Activated T-helper 17 cell treated with anti-CD3 and anti-CD28 coated beads, Interleukin-2, amount 50 U/mL, for 72 hours (primary cell): Measurements from ENCODE around the gene KCNS1. TPM values are rescaled to one million over a fixed set of nuclear protein-coding genes. Genes with fewer than 3 reads are reported as not detected.
A peak's percentile ranks its signal among the peaks of the same experiment; 100 is the strongest.
"Not testable (repeated sequence)": the region's sequence is repeated elsewhere in the genome, so short reads cannot be mapped to it uniquely, and the experiment has no call there.

Experiments used
- ATAC-seq: fragments of 150-1000 bp; cut with Tn5 transposase; replicated peaks from 2 replicates; pipeline ENCODE4 v1.10.0; 2021; ENCODE audit warnings: mild to moderate bottlenecking, moderate library complexity
- H3K27ac Mint-ChIP-seq: one replicate; pipeline ENCODE4 v1.8.0; 2022; ENCODE audit warnings: mixed read lengths
- H3K27me3 Mint-ChIP-seq: one replicate; pipeline ENCODE4 v1.8.0; 2022; ENCODE audit warnings: mixed read lengths
- H3K36me3 Mint-ChIP-seq: one replicate; pipeline ENCODE4 v1.8.0; 2022; ENCODE audit warnings: low read depth, mild to moderate bottlenecking, mixed read lengths
- H3K4me1 Mint-ChIP-seq: one replicate; pipeline ENCODE4 v1.8.0; 2022; ENCODE audit warnings: mixed read lengths
- H3K4me3 Mint-ChIP-seq: one replicate; pipeline ENCODE4 v1.8.0; 2022; ENCODE audit warnings: mild to moderate bottlenecking, mixed read lengths
- H3K9me3 Mint-ChIP-seq: one replicate; pipeline ENCODE4 v1.8.0; 2022; ENCODE audit warnings: mixed read lengths
- total RNA-seq, 2 donors: library from RNA; stranded (reverse); gene quantifications; one replicate each; pipeline ENCODE4 v1.2.3, GENCODE V29; 2022

KCNS1 gene, protein sequence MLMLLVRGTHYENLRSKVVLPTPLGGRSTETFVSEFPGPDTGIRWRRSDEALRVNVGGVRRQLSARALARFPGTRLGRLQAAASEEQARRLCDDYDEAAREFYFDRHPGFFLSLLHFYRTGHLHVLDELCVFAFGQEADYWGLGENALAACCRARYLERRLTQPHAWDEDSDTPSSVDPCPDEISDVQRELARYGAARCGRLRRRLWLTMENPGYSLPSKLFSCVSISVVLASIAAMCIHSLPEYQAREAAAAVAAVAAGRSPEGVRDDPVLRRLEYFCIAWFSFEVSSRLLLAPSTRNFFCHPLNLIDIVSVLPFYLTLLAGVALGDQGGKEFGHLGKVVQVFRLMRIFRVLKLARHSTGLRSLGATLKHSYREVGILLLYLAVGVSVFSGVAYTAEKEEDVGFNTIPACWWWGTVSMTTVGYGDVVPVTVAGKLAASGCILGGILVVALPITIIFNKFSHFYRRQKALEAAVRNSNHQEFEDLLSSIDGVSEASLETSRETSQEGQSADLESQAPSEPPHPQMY
- under 1 TPM; 0.15 to 0.24 TPM for total RNA-seq

DNA sequence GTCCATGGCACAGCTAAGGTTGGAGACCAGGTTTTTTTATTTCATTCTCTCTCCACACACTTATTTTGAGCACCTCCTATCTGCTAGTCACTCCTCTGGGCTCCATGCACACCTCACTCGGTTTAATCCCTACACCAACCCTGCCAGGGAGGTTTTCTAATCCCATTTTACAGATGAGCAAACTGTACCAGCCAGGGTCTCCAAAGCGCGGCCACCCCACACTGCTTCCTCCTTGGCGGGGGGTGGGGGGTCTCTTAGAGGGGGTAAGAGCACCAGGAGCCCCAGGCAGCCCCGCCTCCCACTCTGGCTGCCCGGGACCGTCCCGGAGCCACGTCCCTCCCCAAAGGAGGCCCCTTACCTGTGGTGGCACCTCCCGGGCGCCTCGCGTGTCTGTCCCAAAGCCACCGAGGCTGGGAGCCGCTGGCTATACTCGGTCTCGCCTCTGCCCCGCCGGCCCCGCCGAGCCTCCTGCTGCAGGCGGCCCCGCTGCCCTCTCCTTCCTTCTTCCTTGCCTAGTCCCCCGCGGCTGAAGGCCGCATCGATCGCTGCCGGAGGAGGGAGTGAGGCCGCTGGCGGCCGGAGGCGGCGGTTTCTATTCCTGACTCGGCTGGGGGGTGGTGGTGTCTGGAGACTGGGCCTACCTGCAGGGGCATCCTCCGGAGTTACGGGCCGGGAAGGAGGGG, at the start of gene KCNS1:
Gene KCNS1 (minus strand): TSS at position 565 of the 683 bp plus-strand sequence. CDS start 1,891 bp downstream, outside the sequence.
- H3K4me1 Mint-ChIP-seq: peaks cover 5% of the 10 kb centered on the region
- no peaks in the 10 kb centered on the region for H3K9me3 Mint-ChIP-seq
- peaks cover 5% of the 10 kb centered on the region for H3K36me3 Mint-ChIP-seq
- ATAC-seq: peak; percentile 16
- peaks cover 39% of the 10 kb centered on the region for H3K27me3 Mint-ChIP-seq
- H3K27ac Mint-ChIP-seq: no peak within 1 kb of the TSS
- no peak within 1 kb of the TSS for H3K4me3 Mint-ChIP-seq

DNA sequence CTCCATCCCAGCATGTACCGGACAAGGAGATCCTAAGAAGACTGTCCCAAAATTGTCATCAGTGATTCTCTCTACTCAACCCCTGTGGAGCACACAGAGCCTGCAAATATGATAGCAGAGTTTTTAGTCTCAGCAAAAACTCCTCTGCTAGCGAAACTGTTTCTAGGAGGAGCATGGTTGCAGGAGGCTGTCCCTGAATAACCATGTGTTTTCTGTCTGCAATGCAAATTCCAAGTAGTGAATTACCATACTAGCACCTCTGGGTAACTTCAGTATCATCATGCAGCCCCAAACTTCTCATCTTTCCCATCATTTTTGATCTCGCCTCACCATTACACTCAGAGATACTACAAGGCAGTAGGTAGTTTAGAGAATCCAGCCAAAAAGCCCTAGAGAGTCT, 48.1 kb upstream of the KCNS1 start:
- peaks cover 27% of the 10 kb centered on the region for H3K27me3 Mint-ChIP-seq

DNA sequence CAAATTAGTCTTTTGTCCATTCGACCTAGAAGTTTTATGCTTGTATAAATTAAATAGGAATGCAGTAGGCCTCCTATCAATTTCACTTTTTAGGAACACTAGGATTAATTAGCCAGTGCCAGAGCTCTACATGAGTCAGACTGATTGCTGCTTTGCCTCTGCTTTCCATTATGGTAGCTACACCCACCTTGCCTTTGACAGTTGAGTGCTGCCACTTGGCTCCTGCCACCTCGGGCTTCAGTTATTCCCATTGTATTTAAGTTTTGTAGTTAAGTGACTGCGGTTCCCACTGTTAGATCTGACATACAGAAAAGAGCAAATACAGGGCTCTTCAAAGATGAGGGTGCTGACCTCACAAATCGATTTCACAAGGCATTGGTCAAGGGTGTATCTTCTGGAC, 39.9 kb upstream of the KCNS1 start:
- Mint-ChIP-seq H3K27me3 (peaks cover 8% of the 10 kb centered on the region), H3K4me3 (no peak overlapping the region), H3K36me3 (no peaks in the 10 kb centered on the region), H3K4me1 (no peaks in the 10 kb centered on the region), H3K27ac (no peak overlapping the region), H3K9me3 (no peaks in the 10 kb centered on the region)
- ATAC-seq: no peak

More for the DNA sequence above, 48.1 kb upstream of the KCNS1 start:
- Mint-ChIP-seq H3K9me3 (no peaks in the 10 kb centered on the region), H3K4me3 (no peak overlapping the region), H3K27ac (no peak overlapping the region), H3K36me3 (no peaks in the 10 kb centered on the region), H3K4me1 (no peaks in the 10 kb centered on the region)
- no peak for ATAC-seq

DNA sequence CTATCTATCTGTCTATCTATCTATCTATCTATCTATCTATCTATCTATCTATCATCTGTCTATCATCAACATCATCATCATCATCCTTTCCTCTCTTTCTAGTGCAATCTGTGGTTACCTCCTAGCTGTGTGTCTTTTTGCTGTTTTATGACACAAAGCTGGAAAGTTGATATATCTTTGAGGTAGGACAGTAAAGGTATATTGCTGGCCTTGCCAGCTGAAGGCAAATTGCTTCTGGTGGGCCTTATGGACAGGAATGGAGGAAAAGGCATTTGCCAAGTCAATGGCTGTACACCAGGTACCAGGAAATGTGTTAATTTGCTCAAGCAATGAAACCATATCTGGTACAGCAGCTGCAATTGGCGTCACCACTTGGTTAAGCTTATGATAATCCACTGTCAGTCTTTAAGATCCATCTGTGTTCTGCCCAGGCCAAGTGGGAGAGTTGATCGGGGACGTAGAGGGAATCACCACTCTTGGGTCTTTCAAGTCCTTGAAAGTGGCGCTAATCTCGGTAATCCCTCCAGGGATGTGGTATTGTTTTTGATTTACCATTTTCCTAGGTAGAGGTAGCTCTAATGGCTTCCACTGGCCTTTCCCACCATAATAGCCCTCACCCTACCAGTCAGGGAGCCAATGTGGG, 38.9 kb upstream of the KCNS1 start:
- H3K27me3 Mint-ChIP-seq, H3K9me3 Mint-ChIP-seq, H3K27ac Mint-ChIP-seq, H3K36me3 Mint-ChIP-seq, H3K4me1 Mint-ChIP-seq, ATAC-seq, H3K4me3 Mint-ChIP-seq: not testable (repeated sequence)

DNA sequence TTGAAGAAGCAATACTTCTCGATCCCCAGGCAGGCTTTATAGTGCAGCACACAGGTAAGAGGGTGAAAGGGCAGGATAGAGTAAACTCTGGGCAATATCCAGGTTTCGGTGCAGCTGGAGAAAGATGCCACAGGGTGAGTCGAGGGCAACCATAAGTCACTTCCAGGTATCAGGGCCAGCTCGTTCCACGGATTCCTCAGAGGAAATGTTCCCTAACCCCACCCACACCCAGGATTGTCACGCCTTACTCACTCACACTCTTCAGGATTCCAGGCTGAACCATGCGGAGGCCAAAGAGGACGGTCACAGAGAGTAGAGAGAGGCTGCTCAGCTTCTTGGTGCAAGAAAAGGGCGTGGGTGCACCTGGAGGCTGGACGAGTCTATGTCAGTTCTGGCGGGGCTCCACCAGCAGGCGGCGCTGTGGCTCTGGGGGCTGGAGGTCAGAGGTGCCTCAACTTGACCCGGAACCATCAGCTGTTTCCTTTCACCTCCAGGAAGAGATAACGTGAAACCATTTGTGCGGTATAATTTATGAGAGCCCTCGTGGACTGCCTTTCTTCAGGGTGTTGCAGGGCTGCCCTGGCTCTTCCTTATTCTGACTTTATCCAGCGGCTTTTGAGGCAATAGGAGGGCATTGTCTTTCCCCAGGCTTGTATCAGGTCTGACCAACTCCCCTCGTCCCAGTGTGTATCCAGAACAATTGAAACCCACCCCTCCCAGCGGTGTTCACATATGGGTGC, 37.8 kb upstream of the KCNS1 start:
- ATAC-seq: peak; percentile 85
- Mint-ChIP-seq H3K27me3 (peaks cover 7% of the 10 kb centered on the region), H3K27ac (no peak overlapping the region), H3K36me3 (no peaks in the 10 kb centered on the region), H3K9me3 (no peaks in the 10 kb centered on the region), H3K4me1 (no peaks in the 10 kb centered on the region), H3K4me3 (no peak overlapping the region)

DNA sequence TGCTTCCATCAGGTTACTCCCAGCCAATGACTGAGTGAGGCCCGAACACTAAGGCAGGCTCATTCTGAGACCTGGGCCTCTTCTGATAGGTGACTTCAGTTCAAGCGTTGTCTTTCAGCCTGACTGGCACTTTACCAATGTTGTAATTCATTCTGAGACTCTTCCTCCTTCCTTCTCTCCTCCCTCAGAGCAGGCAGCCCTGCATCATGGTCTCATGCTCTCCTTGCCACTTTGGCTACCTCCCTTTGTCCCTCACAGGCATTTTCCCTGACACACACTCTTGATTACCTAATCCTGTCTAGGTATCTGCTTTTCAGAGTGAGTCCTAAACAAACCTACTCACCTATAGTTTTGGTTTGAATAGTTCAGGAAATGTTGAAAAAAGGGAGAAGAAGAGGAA, 36.0 kb upstream of the KCNS1 start:
- Mint-ChIP-seq H3K4me3 (no peak overlapping the region), H3K4me1 (no peaks in the 10 kb centered on the region), H3K27me3 (peaks cover 16% of the 10 kb centered on the region), H3K36me3 (no peaks in the 10 kb centered on the region), H3K9me3 (no peaks in the 10 kb centered on the region), H3K27ac (no peak overlapping the region)
- ATAC-seq: no peak

DNA sequence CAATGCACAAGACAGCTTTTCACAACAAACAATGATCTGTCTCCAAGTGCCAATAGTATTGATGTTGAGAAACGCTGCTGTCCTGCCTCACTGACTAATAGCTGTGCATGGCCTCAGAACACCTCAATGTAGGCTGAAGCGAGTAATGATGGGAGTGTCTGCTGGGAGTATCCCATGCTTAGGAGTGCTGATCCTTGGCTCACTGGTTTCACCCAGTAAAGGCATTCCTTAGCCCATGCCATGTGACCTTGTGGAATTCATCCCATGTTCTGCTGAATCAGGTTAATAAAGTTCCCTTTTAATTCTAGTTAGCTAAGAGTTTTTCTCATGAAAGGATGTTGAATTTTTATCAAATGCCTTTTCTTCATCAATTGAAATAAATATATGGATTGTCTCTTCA, 27.2 kb upstream of the KCNS1 start:
- ATAC-seq: no peak
- Mint-ChIP-seq H3K27ac (no peak overlapping the region), H3K4me1 (no peaks in the 10 kb centered on the region), H3K36me3 (no peaks in the 10 kb centered on the region), H3K9me3 (no peaks in the 10 kb centered on the region), H3K27me3 (peaks cover 30% of the 10 kb centered on the region), H3K4me3 (no peak overlapping the region)

DNA sequence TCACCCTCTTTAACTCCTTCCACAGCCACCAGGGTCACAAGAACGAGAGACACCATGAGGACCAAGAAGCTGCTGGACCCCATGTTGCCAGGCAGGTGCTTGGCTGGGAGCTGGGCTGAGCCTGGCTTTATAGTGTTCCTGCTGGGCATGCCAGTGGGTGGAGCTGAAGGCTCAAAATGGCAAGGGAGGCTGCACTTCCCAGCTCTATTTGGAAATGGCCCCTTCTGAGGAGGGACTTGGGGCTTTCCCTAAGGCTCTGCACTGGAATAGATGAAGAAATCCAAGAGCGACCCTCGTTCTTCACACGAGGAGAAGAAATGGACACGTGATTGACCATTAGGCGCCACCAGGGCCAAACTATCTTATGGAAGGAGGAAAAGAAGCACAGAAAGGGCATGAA, 23.4 kb upstream of the KCNS1 start, which contains the start of gene WFDC12:
Gene WFDC12 (minus strand): TSS at position 101 of the 400 bp plus-strand sequence. CDS start 18 bp downstream, at position 83.
- H3K27me3 Mint-ChIP-seq: peaks cover 23% of the 10 kb centered on the region
- no peak for ATAC-seq

DNA sequence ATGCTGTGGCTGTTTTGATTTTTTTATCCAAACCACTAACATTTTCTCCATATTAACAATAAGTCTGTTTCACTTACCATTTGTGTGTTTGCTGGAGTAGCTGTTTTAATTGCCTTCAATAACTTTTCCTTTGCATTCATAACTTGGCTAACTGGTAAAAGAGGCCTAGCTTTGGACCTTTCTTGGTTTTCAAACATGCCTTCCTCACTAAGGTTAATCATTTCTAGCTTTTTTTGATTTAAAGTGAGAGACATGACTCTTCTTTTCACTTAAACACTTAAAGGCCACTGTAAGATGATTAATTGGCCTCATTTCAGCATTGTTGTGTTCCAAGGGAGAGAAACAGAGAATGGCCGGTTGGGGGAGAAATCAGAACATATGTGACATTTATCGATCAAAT, 20.5 kb upstream of the KCNS1 start:
- Mint-ChIP-seq H3K36me3 (no peaks in the 10 kb centered on the region), H3K27me3 (peaks cover 20% of the 10 kb centered on the region), H3K4me1 (peaks cover 1% of the 10 kb centered on the region), H3K27ac (no peak overlapping the region), H3K9me3 (no peaks in the 10 kb centered on the region), H3K4me3 (no peak overlapping the region)
- peak; percentile 51 for ATAC-seq

More for the DNA sequence above, 23.4 kb upstream of the KCNS1 start, which contains the start of gene WFDC12:
- Mint-ChIP-seq H3K36me3 (no peaks in the 10 kb centered on the region), H3K9me3 (no peaks in the 10 kb centered on the region), H3K4me3 (no peak within 1 kb of the TSS), H3K27ac (no peak within 1 kb of the TSS), H3K4me1 (no peaks in the 10 kb centered on the region)

DNA sequence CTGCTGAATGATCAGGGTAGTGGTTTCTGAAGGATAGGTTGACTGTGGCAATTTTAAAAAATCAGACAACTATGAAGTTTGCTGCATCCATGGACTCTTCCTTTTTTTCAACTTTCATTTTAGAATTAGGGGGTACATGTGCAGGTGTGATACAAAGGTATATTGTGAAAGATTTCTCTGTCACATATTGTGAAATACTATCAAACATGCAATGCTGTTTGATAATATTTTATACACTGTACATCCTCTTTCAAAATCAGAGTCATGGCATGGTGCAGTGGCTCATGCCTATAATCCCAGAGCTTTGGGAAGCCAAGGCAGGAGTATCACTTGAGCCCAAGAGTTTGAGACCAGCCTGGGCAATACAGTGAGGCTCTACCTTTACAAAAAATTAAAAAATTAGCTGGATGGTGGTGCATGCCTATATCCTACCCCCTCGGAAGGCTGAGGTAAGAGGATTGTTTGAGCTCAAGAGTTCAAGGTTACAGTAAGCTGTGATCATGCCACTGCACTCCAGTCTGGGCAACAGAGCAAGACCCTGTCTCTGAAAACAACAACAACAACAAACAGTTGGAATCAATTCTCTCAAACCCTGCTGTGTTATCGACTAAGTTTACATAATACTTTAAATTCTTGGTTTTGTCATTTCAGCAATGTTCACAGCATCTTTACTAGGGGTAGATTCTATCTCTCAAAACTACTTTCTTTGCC, 18.8 kb upstream of the KCNS1 start:
- Mint-ChIP-seq H3K27ac (no peak overlapping the region), H3K4me3 (no peak overlapping the region), H3K4me1 (peaks cover 9% of the 10 kb centered on the region), H3K36me3 (no peaks in the 10 kb centered on the region), H3K9me3 (no peaks in the 10 kb centered on the region), H3K27me3 (peaks cover 17% of the 10 kb centered on the region)
- ATAC-seq: no peak

DNA sequence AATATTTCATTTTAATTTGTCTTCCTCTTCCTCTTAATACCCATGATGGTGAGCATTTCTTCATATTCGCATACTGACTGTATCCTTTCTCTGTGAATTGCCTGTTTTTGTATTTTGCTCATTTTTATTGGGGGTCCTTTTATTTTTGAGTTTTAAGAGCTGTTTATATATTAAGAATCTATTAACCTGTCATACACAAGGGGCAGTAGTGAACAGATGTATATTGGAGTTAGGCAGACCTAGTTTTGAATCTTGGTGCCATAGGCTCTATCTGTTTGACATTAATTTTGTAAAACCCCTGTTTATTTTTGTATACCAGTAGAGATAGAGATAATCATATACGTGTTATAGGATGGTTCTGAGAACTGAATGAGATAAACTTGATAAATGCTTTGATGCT, 17.1 kb upstream of the KCNS1 start:
- Mint-ChIP-seq H3K4me3 (no peak overlapping the region), H3K9me3 (no peaks in the 10 kb centered on the region), H3K27me3 (peaks cover 14% of the 10 kb centered on the region), H3K4me1 (peaks cover 9% of the 10 kb centered on the region), H3K27ac (no peak overlapping the region), H3K36me3 (no peaks in the 10 kb centered on the region)
- no peak for ATAC-seq

DNA sequence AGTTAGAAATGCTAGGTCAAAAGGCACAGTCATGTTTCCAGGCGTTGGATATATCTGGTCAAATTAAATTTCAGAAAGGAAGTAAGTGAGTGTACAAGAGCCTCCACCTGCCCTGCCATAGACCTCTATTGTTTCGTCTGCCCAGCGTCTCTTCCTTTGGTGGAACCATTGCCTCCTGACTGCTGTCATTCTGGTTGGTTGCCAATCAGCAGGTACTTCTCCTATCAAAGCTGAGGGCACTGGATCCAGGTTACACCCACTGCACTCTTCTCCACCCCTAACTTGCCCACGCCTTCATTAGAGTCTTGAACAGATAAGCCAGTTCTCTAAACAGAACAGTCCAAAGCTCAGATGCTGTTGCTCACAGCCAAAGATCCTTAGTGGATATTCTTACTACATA, 16.7 kb upstream of the KCNS1 start:
- Mint-ChIP-seq H3K4me1 (peaks cover 9% of the 10 kb centered on the region), H3K36me3 (no peaks in the 10 kb centered on the region), H3K27ac (no peak overlapping the region), H3K4me3 (no peak overlapping the region), H3K9me3 (no peaks in the 10 kb centered on the region), H3K27me3 (peaks cover 12% of the 10 kb centered on the region)
- ATAC-seq: no peak

DNA sequence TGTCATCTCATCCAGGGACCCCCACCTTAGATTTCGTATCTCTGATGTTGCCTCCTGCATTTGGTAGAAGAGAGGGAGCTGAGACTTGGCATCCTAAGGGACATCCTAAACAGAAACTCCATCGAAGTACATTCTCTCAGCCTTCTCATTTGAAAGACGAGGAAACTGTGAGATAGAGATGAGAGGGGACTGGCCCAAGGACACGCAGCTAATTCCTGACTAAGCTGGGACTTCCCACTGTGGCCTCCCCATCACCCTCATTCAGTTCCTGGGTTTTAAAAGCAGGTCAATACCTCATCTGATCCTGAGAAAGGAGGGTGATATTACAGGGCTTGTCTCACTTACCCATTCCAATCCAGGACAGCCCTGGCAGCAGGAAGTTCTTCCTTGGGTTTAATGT, 14.9 kb upstream of the KCNS1 start:
- Mint-ChIP-seq H3K27ac (peak overlapping the region; percentile 48), H3K4me1 (peaks cover 9% of the 10 kb centered on the region), H3K4me3 (peak overlapping the region; percentile 49), H3K27me3 (peaks cover 7% of the 10 kb centered on the region), H3K36me3 (no peaks in the 10 kb centered on the region), H3K9me3 (no peaks in the 10 kb centered on the region)
- ATAC-seq: peak; percentile 92
